ENCODE data around the gene MRPS35.
"Not testable (repeated sequence)": the region's sequence is repeated elsewhere in the genome, so short reads cannot be mapped to it uniquely, and the experiment has no call there.

Gene MRPS35

DNA sequence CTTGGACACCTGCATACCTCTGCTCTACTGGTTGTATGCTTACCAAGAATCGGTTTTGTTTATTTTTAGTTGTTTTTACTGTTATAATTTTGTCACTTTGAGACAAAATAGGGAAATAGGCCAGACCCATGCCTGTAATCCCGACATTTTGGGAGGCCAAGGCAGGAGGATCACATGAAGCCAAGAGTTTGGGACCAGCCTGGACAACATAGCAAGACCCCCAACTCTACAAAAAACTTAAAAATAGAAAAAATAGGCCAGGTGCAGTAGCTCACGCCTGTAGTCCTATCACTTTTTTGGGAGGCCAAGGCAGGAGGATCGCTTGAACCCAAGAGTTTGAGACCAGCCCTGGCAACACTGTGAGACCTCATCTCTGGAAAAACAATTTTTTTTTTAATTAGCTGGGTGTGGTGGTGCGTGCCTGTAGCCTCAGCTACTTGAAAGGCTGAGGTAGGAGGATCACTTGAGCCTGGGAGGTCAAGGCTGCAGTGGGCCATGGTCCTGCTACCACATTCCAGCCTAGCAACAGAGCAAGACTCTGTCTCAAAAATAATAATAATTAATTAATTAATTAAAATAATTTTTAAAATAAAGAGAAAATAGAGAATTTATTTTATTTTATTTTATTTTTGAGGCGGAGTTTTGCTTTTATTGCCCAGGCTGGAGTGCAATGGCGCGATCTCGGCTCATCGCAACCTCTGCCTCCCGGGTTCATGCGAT lies 1.3 kb upstream of the MRPS35 start:
- DNase-seq (ENCODE audit: low read depth in 1 of 2, low spot score in 1 of 2): no peak

DNA sequence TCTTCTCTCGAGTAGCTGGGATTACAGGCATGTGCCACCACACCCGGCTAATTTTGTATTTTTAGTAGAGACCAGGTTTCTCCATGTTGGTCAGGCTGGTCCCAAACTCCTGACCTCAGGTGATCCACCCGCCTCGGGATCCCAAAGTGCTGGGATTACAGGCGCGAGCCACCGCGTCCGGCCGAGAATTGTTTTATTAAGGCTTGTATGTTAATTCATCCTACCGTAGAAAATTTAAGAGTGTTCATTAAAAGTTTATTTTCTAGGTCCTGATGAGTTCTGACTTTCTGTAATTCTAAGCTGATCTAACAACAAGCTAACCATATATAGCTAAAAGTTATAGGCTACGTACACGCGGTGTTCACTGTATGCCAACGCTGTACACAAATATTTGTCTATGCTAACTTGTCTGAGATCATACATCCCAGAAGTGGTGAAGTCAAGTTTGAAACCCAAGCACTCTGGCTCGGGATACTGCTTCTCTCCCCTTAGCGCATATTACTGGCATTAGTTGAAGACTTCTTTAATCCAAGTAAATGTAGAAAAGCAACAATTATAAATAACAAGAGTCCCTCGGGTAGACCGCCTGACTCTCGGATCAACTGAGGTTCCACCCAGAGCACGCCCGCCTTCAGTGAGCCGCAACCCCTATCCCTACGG lies 570 bp upstream of the MRPS35 start:
- DNase-seq (ENCODE audit: low read depth in 1 of 2, low spot score in 1 of 2): no peak

DNA sequence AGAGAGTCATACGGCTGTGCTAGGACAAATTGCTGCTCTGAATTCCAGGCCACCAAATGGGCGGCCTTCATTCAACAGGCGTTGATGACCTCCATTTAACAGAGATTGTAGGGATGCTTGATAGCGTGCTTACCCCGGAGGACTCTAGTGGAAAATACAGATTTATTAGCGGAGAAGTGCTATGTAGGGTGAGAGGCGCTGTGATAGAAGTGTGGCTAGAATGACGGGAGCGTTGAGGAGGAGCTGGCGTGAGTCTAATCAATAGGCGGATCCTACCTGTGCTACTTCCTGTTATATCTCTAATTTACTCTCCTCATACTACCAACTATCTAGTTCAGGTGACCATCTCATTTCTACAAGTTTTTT lies 668 bp downstream of the MRPS35 start:
- no peak for DNase-seq (ENCODE audit: low read depth in 1 of 2, low spot score in 1 of 2)

DNA sequence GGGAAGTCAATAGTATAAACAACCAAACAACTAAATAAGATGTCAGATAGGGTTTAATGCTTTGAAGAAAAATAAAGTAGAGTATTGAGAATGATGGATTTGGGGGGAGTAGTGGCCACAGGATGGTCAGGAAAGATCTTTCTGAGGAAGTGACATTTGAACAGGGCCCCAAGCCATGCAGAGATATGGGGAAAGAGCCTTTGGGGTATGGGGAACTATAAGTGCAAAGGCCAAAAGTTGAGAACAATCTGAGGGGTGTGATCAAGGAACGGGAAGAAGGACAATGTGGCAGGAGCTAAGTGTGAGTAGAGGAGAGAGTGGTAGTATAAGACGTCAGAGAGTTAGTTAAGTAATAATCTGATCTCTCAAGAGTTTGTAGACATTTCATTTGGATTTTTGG lies 1.3 kb downstream of the MRPS35 start:
- no peak for DNase-seq (ENCODE audit: low read depth in 1 of 2, low spot score in 1 of 2)

DNA sequence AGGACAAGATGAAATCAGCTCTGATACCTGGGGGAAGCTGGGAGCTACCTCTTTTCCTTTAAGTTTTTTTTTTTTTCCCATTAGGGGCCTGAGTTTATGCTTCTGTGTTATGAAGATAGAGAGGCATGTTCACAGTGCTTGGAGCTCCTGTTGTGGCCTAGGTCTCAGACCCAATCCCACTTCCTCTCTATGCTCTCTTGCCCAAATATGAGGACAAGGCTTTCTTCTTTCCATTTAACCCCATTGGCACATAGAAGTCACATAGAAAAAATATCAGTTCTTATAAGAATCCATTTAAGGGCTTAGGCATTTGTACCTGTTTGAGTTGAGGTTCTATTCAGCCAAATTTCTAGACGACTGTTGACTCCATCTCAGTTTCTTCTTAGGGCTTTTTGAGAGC lies 12.6 kb downstream of the MRPS35 start:
- no peak for DNase-seq (ENCODE audit: low read depth in 1 of 2, low spot score in 1 of 2)

DNA sequence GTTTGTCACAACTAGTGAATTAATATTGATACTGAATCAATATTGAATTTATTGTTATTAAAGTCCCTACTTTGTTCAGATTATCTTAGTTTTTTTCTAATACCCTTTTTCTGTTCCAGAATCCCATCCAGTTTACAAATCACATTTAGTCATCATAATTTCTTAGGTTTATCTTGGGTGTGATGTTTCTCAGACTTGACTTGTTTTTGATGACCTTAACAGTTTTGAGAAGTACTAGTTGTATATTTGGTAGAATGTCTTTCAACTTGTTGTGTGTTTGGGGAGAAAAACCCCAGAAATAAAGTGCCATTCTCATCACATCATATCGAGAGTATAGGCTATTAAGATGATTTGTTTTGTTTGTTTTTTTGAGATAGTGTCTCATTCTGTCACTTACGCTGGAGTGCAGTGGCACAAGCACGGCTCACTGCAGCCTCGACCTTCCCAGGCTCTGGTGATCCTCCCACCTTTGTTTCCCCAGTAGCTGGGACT lies 19.5 kb downstream of the MRPS35 start:
- DNase-seq (ENCODE audit: low read depth in 1 of 2, low spot score in 1 of 2): no peak

DNA sequence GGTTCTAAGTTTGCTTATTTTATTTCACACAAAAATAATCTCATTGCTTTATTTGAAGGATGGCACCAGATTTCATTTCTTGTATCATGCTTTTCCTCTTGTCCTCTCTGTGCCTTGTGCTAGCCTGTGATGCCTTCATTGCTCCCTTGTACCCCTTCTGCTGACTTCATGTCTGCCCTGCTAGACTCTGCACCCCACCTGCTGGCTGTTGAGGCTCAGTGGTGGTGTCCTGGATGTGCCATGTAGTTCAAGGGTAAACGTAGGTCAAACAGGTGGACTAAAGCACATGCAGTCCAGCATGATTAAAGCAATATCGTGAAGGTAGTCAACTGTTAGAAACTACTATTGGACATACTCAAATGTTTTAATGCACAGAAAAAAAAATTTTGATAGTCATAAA lies 21.6 kb downstream of the MRPS35 start:
- DNase-seq (ENCODE audit: low read depth in 1 of 2, low spot score in 1 of 2): no peak

DNA sequence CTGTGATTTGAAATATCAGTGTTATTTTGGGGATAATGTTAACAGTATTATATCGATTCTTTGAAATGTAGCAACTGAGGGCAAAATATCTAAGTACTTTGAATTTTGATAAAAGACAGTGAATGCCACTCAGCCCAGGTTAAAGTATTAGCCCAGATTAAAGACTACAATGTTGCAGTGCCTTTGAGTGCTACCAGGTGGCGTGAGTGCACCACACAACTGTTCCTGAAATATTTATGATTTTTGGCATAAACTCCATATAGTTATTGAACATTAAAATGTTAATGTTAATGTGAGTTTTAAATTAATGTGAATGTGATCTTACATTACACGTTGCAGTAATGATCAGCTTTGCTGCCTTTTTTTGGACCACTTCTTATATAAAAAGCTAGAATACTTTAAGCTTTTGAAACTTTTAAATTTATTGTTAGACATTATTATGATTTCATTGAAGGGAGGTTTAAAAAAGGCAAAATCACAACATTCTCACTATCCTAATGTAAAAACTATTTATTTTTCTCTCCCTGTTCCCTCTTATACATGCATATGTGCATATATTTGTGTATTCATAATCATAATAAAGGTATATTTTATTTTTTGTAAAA lies 22.5 kb downstream of the MRPS35 start:
- DNase-seq (ENCODE audit: low read depth in 1 of 2, low spot score in 1 of 2): peak in 1 of 2 donors; percentile 6

DNA sequence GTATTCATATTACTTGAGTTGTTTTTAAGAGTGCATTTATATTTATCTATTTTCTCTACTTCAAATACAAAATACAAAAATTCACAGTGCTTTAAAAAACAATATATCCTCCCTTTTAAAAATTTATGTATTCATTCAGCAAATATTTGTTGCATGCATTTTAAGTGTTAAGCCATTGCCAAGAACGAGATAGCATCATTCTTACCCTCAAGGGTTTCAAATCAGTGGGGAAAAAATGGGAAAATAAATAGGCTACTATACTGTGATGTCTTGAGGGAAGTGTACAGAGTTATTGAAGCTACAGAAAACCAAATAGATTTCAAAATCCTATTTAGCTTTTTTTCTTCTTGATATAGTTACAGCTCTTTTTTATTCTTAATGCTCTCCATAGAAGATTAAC lies 23.2 kb downstream of the MRPS35 start:
- no peak for DNase-seq (ENCODE audit: low read depth in 1 of 2, low spot score in 1 of 2)

DNA sequence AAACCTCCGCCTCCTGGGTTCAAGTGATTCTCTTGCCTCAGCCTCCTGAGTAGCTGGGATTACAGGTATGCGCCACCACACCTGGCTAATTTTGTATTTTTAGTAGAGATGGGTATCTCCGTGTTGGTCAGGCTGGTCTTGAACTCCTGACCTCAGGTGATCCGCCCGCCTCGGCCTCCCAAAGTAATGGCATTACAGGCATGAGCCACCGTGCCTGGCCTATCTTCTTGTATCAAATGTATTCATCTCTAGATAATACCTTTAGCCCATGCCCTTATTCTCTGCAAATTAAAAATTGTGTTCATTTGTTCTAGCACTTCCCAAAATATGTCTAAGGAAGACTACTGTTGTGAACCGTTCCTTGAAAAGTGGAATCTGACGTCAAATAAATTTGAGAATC lies 23.7 kb downstream of the MRPS35 start:
- DNase-seq (ENCODE audit: low read depth in 1 of 2, low spot score in 1 of 2): not testable (repeated sequence)

DNA sequence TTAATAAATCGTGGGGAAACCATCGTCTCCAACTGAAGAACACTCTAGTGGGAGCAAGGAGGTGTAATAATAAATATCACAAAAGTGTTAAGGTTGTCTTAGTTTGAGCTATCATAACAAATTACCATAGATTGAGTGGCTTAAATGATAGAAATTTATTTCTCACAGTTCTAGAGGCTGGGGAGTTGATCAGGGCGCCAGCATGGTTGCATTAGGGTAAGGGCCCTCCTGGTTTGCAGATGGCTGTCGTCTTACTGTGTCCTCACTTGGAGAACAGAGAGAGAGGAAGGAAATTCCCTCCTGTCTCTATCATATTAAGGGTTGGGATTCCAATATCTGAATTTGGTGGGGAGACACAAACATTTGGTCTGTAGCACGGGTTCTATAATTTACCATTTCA lies 33.0 kb downstream of the MRPS35 start:
- no peak for DNase-seq (ENCODE audit: low read depth in 1 of 2, low spot score in 1 of 2)

DNA sequence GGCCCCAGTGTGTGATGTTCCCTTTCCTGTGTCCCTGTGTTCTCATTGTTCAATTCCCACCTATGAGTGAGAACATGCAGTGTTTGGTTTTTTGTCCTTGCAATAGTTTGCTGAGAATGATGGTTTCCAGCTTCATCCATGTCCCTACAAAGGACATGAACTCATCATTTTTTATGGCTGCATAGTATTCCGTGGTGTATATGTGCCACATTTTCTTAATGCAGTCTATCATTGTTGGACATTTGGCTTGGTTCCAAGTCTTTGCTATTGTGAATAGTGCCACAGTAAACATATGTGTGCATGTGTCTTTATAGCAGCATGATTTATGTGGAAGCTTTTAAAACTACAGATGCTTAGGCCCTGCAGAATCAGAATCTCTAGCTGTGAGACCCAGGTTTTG lies 35.1 kb downstream of the MRPS35 start:
- DNase-seq (ENCODE audit: low read depth in 1 of 2, low spot score in 1 of 2): not testable (repeated sequence)

DNA sequence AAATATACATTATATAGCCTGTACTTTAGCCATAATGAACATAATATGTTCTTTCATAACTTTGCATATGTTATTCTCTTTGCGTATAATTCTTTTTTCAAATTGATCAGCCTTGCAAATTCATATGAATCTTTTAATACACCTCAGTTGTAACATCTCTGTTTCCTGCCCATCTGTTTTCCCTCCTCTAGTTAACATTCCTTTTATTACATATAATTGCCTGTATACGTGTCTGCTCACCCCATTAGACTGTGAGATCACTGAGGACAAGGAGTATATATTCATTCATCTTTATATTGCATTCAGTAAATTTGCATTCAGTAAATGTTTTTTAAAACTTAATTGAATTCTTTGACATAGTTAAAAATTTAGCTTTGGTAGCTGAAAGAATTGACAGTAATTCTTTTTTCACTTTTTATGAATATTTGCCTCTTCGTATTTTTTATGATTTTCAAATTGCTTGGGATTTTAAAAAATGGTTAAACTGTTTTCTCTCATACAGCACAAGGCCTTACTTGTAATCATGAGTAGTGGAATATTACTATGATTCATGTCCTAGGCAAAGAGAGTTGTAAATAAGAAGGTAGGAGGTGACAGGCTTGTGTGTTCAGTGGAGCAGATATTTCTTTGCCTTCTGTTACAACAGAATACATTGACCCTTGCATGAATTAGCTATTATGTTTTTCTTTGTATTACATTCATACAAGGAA lies 36.6 kb downstream of the MRPS35 start:
- no peak for DNase-seq (ENCODE audit: low read depth in 1 of 2, low spot score in 1 of 2)

DNA sequence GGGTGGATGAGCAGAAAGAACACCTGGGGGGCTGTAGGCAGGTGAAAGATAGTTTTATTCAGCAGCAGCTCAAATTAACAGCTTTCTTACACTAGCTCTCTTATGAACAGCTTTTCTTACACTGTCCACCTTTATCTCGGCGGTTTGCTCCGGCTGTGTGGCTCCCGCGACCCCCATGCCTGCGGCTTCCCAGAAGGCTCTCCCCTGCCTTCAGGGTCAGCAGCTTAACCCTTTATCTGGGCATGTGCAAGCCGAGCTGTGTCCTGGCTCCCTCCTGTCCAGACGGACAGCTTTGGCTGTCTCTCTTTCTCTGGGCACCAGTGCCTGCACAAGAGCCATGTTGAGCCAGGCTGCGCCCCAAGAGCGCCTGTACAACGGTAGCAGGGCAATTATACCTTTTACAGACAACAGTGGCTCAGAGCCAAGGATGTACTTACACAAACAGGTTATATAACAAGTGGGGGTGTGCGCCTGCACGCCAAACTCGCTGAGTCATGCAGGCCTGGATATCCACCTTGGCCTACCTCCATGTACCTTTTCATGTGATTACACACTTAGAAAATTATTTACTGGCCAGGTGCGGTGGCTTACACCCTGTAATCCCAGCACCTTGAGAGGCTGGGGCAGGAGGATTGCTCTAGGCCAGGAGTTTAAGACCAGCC lies 40.9 kb downstream of the MRPS35 start:
- no peak for DNase-seq (ENCODE audit: low read depth in 1 of 2, low spot score in 1 of 2)

DNA sequence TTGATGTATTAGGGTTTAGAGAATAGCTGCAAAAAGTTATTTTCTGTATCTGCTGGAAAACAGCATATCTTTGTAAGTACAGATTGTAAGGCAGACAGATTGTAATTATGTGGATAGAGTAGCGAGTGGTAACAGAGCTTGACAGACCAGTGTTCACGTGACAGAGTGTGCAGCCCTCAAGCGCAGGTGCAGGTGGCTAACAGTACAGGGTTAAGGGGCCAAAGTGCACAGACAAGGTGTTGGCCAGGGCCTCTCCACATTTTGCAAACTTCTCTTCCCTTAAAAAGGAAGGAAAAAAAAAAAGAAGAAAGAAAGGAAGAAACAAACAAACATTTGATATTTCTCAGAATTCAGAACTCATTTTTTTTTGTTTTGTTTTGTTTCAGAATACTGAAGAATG lies 44.2 kb downstream of the MRPS35 start:
- no peak for DNase-seq (ENCODE audit: low read depth in 1 of 2, low spot score in 1 of 2)

DNA sequence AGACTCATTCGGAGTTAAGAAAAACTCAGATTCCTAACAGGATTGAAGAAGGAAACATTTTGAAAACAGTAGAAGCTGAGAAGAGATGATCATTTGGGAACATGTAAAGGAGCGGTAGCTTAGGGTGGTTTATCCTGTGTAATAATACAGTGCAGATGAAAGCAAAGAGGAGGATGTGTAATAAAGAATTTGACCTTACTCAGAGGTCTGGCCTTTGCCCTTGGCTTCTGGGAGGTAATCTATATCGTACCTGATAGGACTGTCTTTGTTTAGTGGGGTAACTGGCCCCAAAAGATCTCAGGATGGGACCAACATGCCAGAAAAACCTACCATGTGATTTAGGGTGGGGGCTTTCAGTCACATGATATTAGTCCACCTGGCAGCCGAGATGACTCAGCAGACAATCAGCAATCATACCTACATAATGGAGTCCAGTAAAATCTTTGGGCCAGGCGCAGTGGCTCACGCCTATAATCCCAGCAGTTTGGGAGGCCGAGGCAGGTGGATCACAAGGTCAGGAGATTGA lies 46.1 kb downstream of the MRPS35 start:
- no peak for DNase-seq (ENCODE audit: low read depth in 1 of 2, low spot score in 1 of 2)

DNA sequence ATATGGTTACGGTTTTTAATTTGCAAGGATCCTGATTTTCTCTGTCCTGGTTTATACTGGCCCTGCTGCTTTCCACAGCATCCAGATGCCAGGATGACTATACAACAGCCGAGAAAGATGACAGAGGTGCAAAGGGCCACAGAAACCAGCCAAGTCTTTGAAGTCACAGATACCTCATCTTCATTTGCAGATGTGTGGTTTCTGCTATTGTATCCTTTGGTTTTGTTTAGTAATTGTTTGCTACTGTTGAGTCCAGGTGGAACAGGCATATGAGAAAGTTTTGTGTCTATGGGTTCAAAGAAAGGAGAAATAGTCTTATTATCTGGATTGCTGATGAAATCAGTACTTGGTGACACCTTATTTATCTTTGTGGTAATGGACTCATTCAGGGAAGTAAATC lies 52.1 kb downstream of the MRPS35 start:
- no peak for DNase-seq (ENCODE audit: low read depth in 1 of 2, low spot score in 1 of 2)

DNA sequence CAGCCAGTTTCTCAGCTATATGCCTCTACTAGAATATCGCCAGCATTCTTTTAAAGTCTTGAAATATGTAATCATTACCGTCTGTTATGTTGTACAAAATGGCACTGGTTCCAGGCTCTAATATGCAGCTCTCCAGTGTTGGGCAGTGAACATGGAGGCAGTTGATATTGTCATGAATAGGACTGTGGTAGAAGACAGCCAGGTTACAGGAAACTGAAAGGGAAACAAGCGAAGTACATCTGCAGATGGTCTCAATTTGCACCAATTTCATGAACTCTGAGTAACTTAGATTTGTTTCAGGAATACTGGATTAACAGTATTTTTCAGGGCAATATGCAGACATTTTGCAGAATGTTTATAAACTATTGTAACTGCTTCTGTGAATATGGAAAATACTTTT lies 56.0 kb downstream of the MRPS35 start:
- DNase-seq (ENCODE audit: low read depth in 1 of 2, low spot score in 1 of 2): no peak

DNA sequence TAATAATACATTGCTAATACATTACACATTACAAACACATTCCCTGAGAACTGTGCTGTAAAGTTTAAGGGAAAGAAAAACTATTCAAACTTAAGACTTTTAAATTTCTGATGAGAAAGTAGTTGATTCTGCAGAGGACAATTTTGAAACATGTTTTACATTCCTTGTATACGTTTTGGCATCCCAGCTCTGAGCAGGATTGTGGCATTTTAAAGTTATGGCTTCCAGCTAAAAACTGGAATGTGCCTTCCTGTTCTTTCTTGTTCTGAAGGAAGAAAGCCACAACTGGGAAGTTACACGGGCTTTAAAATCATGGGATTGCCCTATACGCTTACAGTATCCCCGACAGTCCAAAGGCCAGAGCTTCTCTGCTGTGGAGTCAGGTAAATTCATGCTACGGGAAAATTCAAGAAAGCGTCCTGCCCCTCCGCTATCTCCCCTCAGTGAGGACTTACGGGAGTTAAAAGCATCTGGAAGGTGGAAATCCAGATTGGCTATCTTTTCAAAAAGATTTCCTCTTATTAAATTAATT lies 58.6 kb downstream of the MRPS35 start:
- no peak for DNase-seq (ENCODE audit: low read depth in 1 of 2, low spot score in 1 of 2)

DNA sequence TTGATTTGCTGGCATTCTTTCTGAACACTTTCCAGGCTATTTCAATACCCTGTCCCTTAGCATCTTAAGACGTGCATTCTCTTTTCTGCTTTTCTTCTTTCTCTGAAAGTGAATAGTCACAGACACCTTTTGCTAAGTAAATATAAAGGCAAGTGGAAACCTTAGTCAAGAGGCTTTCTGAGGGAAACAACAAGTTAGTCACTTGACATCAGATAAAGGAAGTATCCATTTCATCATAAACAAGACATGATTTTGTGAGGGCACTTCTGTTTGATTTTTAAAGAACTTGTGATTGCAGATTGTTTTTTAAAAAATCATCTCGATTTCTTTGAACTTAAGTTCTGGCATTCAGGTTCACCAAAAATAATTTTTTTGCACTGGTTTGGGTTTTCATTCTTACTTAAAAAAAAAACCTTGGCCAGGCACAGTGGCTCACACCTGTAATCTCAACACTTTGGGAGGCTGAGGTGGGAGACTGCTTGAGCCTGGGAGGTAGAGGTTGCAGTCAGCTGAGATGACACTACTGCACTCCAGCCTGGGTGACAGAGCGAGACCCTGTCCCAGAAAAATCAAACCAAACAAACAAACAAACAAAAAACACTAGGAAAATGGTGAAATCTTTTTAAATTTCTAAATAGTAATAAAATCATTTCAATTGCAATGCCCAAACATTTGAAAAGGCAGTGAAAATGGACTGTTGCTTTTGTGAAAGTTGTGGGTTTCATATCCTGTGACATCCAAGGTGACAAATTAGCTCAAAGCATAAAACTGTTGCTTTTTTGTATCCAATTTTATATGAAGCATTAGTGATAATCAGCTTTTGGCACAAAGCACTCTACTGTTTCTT lies 61.1 kb downstream of the MRPS35 start:
- DNase-seq (ENCODE audit: low read depth in 1 of 2, low spot score in 1 of 2): no peak
